ENCODE measurements around the gene USP9Y. TPM values are rescaled to one million over a fixed set of nuclear protein-coding genes. Genes with fewer than 3 reads are reported as not detected.

Gene USP9Y
- total RNA-seq, 2 donors from 2014 or later: not detected

- no peak for DNase-seq (ENCODE audit: low spot score)
- Histone ChIP-seq H3K4me3 (no peak overlapping the region), H3K9me3 (no peaks in the 10 kb centered on the region), H3K36me3 (no peaks in the 10 kb centered on the region), H3K27ac (no peak overlapping the region), H3K4me1 (no peaks in the 10 kb centered on the region), H3K27me3 (no peaks in the 10 kb centered on the region)
- no peak for TF ChIP-seq CTCF (IDR thresholded peaks at IDR 0.05)
Observed at GRCh38 chrY:12793999-12794398, 93.0 kb downstream of the USP9Y start.

GRCh38 chrY:12808046-12808445, 107.0 kb downstream of the USP9Y start:
- Histone ChIP-seq H3K4me1 (no peaks in the 10 kb centered on the region), H3K27ac (no peak overlapping the region), H3K27me3 (no peaks in the 10 kb centered on the region), H3K4me3 (no peak overlapping the region), H3K9me3 (no peaks in the 10 kb centered on the region), H3K36me3 (no peaks in the 10 kb centered on the region)
- TF ChIP-seq CTCF (IDR thresholded peaks at IDR 0.05): no peak
- no peak for DNase-seq (ENCODE audit: low spot score)

GRCh38 chrY:12809034-12809433, 108.0 kb downstream of the USP9Y start:
- Histone ChIP-seq H3K27ac (no peak overlapping the region), H3K4me1 (no peaks in the 10 kb centered on the region), H3K36me3 (no peaks in the 10 kb centered on the region), H3K9me3 (no peaks in the 10 kb centered on the region), H3K27me3 (no peaks in the 10 kb centered on the region), H3K4me3 (no peak overlapping the region)
- no peak for DNase-seq (ENCODE audit: low spot score)
- TF ChIP-seq CTCF (IDR thresholded peaks at IDR 0.05): no peak

GRCh38 chrY:12823408-12823807, 122.4 kb downstream of the USP9Y start:
- H3K9me3 ChIP-seq: no peaks in the 10 kb centered on the region
- TF ChIP-seq CTCF (IDR thresholded peaks at IDR 0.05): no peak
- no peaks in the 10 kb centered on the region for H3K27me3 ChIP-seq
- H3K4me1 ChIP-seq: no peaks in the 10 kb centered on the region
- DNase-seq (ENCODE audit: low spot score): no peak
- H3K27ac ChIP-seq: no peak overlapping the region
- no peaks in the 10 kb centered on the region for H3K36me3 ChIP-seq
- no peak overlapping the region for H3K4me3 ChIP-seq

- Histone ChIP-seq H3K4me3 (no peak overlapping the region), H3K36me3 (no peaks in the 10 kb centered on the region), H3K9me3 (no peaks in the 10 kb centered on the region), H3K27ac (no peak overlapping the region), H3K27me3 (no peaks in the 10 kb centered on the region), H3K4me1 (no peaks in the 10 kb centered on the region)
- no peak for TF ChIP-seq CTCF (IDR thresholded peaks at IDR 0.05)
- DNase-seq (ENCODE audit: low spot score): no peak
Observed at GRCh38 chrY:12826791-12827190, 125.8 kb downstream of the USP9Y start.

GRCh38 chrY:12833284-12833683, 132.3 kb downstream of the USP9Y start:
- Histone ChIP-seq H3K9me3 (no peaks in the 10 kb centered on the region), H3K36me3 (no peaks in the 10 kb centered on the region), H3K27ac (no peak overlapping the region), H3K4me3 (no peak overlapping the region), H3K4me1 (no peaks in the 10 kb centered on the region), H3K27me3 (no peaks in the 10 kb centered on the region)
- DNase-seq (ENCODE audit: low spot score): no peak
- no peak for TF ChIP-seq CTCF (IDR thresholded peaks at IDR 0.05)
